Fibroblast of skin of back (primary cell): ENCODE results near the gene CBX5.
"Not testable (repeated sequence)": the region's sequence is repeated elsewhere in the genome, so short reads cannot be mapped to it uniquely, and the experiment has no call there.

Experiments
- DNase-seq: peaks from one replicate; pipeline ENCODE4 v3.0.0-alpha.2; 2013

Gene CBX5

DNA sequence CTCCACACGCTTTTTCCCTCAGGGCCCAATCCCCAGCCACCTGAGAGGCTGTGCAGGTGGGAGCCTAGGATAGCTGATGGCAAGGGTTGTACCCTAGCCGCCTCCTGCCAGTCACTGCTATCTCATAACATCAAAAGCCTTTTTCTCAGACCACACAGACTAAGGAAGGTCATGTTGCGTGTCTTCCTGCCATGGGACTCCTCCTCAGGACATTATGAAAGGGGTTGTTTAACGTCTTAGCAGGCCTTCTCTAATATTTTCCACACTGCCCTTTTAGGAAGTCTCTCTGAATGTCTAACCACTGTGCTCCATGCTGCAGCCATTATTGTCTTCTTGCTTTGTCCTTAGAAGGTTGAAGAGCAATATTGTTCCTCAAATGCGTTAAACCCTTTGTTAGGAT, 83.5 kb downstream of the CBX5 start:
- no peak for DNase-seq

DNA sequence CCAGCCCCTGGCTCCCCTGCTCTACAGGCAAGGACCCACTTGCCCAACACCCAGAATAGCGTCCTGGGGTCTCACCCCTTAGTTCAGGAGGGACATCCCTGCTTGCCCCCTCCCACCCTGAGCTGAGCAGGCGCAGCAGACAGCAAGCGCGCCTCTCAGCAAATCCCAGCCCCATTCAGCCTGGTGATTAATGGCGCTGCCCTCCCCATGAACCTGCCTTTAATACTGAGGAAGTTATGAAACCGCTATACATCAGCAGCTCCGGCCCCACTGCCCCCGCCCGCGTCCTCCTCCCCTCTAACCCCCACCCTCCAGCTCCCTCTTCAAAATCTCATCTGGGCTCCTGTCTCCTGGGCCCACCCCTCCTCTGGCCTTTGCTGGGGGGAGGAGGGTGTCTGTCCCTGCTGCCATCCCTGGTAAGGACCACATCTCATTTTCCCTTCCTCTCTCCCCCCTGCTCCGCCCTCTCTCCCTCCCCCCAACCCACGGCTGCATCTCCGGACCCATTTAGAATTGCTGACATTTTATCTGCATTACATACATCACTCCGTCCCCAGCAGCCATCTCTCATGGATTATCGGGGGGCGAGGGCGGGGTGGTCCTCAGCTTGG, 84.1 kb downstream of the CBX5 start:
- DNase-seq = peak; percentile 48

DNA sequence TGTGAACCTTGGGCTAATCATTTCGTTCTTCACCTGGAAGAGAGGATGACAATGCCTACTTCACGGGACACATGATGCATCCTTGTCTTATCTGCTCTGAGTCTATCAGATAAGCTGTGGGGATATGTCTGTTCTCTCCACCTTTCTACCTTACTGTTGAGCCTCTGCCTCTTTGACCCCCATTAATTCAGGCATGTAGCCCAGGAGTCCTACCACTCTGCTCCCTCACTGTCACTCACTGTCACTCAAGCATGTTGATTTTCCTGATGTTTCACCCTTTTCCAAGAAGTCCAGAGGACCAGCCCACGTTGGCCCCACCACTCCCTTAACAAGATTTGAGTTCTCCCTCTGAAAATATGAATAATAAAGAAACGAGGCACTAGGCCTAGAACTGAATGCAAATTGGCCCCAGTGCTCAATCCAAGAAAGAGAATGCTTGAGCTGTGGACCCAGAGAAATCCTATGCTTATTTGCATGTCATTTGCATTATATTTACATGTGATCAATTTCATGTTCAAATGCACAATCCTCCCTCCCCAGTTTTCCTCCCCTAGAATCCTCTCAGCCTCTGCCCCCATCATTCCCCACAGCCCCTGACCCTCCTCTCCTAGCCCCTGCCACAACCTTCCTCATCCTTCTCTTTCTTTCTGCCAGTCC, 84.7 kb downstream of the CBX5 start:
- no peak for DNase-seq

DNA sequence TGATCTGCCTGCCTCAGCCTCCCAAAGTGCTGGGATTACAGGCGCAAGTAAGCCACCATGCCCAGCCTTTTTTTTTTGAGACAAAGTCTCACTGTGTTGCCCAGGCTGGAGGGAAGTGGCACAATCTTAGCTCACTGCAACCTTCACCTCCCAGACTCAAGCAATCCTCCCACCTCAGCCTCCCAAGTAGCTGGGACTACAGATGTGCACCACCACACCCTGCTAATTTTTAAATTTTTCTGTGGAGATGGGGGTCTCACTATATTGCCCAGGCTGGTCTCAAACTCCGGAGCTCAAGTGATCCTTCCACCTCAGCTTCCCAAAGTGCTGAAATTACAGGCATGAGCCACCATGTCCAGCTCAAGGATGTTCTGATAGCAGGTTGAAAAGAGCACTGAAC, 85.3 kb downstream of the CBX5 start:
- not testable (repeated sequence) for DNase-seq

DNA sequence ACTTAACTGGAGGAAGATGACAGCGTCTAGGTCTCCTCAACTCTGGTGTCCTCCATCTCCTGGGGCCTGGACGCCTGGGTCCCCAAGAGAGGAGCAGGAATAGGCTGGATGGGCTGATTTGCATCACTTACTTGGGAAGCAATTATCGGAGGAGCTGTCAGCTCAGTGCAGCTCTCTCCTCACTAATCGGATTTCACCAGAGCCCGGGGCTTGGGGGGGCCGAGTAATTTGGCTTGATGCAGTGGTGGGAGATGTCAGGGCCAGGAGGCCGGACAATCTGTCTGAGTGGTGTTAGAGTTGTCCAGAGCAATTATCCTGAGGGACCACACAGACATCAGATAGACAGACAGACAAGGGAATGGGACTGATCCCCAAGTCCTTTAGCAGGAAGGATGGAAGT, 86.5 kb downstream of the CBX5 start:
- no peak for DNase-seq

DNA sequence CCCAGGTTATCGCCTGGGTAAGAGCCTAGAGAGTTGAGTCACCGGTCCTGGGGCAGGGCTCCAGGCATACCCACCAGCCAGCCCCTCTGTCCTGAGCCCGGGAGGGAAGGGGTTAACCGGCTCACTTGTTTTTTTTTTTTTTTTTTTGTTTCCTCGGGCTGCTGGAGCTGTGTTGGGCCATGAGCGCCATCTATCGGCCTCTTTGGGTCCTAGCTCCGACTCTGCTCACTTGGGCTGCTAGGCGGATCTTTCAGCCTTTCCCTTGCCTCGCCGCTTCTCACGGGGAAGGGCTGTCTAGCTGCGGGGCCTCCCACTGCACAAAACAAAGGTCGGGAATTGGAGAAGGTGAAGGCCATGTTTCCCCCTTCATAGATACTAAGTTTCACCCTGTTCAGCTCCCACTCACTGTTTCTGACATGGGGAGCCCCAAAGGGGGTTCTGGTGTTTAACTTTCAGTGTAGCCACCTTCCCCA, 88.3 kb downstream of the CBX5 start:
- DNase-seq = peak; percentile 79

DNA sequence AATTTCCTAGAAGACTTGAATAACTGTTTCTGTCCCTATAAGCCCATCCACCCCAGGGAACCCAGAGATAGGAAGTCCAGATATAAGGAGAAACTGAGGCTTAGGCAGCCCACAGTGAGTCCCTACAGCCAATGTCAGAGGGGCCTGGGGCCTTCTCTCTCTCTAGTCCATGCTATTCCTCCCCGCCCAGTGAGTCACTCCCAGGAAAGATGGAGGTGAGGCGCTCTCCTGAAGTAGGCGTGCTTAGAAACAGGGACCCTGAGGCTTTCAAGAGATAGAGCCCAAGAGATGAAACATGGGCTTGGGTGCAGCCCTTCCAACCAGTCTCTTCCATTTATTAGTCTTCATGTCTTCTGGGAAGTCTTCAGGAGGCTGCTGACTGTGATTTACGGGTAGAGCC, 88.8 kb downstream of the CBX5 start:
- DNase-seq = no peak

DNA sequence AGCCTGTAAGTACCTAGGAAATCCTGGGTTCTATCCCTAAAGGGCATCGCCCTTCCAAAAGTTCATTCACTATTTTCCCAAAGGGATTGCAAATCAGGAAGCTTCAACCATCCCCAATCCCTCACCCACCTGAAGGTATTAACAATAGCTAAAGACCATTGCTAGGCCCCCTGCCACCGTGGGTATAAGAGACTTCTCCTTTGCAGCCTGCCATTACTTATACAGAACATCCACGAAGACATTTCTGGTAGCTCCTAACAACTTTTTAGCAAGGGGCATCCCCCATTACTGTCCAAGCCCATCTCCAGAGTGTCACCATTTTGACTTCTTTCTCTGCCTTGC, 90.8 kb downstream of the CBX5 start:
- no peak for DNase-seq

DNA sequence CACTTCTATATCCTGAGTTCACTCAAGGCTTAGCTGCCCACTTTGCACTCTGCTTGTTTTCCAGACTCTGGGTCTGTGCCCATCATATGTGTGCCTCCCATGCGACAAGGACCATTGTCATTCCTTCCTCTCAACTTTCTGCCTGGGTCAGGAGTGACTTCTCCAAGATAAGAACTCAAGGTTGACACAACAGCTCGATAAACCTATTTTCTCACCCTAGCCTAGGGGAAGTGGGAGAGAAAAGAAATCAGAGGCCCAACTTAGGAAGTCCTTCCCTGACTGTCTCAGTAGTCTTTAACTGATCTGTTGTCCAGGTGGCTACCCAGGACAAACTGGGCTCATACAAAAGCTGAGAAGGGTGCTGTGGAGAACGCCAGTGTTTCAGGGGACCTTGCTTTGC, 92.8 kb downstream of the CBX5 start:
- no peak for DNase-seq

DNA sequence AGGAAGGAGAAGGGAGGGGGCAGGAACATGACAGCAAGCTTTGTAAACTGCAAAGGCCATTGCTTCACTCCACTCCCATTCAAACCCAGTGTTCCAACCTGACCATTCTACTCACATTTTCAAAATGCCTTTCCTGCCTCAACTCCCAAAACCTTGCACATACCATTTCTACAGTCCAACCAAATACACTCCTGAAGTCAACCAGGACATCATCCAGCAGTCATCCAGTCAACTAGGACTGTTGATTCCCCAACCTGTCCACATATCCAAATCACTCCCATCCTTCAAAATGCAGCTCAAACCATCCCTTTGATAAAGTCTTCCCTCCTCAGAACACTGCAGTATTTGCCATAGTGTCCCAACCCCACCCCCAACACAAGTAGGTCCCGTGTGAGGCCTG, 94.0 kb downstream of the CBX5 start:
- no peak for DNase-seq

DNA sequence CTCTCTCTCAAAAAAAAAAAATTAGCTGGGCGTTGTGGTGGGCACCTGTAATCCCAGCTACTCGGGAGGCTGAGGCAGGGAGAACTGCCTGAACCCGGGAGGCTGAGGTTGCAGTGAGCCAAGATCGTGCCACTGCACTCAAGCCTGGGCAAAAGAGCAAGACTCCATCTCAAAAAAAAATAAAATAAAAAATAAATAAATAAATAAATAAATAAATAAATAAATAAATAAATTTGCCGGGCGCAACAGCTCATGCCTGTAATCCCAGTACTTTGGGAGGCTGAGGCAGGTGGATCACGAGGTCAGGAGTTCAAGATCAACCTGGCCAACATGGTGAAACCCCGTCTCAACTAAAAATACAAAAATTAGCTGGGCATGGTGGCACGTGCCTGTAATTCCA, 94.6 kb downstream of the CBX5 start:
- DNase-seq = not testable (repeated sequence)

DNA sequence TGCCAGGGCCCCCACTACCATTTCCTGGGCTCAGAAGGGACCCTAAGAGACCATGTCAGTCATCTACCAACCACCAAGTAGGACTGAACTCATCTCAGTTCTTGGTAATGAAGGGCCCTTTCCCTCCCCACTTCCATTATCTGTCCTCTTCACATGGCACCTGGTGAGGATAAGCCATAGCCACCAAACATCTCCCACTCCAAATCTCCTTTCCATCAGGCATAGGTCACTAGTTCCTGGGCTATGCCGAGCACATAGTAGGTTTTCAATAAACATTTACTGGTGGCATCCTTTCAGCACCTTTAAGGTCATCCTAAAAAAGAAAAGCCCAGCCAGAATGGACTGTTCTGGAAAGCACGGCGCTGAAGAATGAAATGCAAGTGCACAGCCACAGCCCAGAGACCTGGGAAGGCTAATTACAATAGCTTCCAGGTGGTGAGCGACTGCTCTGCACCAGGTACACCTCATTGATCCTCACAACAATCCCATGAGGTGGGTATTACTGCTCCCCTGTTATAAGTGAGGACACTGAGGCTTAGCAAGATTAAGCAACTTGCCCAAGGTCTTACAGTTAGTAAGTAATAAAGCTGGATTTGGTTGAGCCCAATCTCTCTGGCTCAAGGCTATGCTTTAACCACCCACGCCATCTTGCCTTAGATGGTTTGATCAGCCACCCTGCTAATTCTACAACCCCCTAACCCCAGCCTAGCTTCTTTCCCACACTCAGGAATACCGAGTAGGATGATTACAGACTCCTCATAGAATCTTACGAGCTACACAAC, 95.7 kb downstream of the CBX5 start:
- no peak for DNase-seq

DNA sequence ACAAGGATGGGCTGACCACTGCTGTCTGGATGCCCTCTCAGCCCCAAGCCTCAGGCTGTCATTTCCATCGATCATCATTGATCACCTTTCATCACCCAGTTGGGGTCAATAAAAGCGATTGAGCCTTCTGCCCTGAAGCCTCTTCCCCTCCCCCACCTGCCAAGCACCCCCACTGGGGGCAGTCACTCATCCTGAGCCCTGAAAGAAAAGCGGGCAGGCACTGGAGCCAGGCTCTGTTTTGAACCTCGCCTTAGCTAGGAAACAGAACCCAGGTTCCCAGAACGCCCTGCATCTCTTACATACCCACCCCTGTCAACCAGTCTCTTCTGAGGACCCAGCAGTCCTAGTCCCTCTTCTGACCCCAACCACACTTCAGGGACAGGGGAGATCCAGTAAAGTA, 96.9 kb downstream of the CBX5 start:
- no peak for DNase-seq

DNA sequence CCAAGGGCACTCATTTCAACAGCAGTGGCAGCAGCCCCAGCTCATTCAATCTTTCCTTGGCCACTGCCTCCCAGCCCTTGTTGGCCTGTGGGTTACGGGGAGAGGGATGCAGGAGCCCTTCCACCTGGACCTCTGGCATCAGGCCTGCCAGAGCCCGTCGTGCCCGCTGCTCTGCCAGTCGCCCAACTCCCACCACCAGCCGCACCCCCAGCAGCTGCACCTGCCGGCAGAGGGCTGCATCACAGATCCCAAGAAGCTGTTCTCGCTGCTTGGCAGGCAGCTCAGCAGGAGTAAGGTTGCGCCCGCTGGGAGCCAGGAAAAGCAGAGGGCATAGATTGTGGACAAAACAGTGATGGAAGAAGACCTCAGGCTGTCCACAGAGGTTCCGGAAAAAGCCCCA, 97.8 kb downstream of the CBX5 start:
- no peak for DNase-seq
